GM13976 (cell line): ENCODE data around the gene RECK.

ENCODE experiments used
- DNase-seq: peaks from one replicate; pipeline ENCODE4 v3.0.0; 2012; ENCODE audit warnings: low spot score
- in situ Hi-C: fragments of 300-500 bp; cut with MboI; formaldehyde crosslinking; loops from one replicate; pipeline ENCODE4 v1.12.0; 2022; ENCODE audit warnings: low sequenced_read_pairs, mixed read lengths, inconsistent platforms; ENCODE audit not compliant: unreplicated experiment
- TF ChIP-seq, protein P1 (sequence below): IDR thresholded peaks from 2 replicates; pipeline ENCODE4 v1.5.1; 2012; ENCODE audit warnings: borderline replicate concordance, mild to moderate bottlenecking; ENCODE audit not compliant: insufficient read depth; ENCODE audit errors: extremely low read depth, missing control alignments, control extremely low read depth

The RECK gene

DNA sequence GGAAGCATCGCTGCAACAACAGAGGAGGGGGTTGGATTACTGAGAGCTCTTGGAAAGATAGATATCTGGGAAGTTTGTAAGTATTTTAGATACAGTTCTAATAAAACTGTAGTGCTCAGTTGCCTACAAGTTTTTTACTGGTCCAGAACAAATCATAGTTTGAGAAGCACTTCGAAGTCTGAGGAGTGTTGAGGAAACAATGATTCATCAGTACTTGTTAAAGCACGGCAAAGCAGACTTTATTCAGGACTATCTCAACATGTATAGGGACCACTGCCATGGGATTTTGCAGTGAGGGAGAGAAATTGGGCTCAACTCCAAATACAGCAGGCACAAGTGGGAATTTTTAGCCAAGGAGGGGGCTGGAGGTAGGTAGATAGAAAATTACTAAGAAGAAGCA, 25.3 kb upstream of the RECK start:
- TF ChIP-seq, protein P1, sequence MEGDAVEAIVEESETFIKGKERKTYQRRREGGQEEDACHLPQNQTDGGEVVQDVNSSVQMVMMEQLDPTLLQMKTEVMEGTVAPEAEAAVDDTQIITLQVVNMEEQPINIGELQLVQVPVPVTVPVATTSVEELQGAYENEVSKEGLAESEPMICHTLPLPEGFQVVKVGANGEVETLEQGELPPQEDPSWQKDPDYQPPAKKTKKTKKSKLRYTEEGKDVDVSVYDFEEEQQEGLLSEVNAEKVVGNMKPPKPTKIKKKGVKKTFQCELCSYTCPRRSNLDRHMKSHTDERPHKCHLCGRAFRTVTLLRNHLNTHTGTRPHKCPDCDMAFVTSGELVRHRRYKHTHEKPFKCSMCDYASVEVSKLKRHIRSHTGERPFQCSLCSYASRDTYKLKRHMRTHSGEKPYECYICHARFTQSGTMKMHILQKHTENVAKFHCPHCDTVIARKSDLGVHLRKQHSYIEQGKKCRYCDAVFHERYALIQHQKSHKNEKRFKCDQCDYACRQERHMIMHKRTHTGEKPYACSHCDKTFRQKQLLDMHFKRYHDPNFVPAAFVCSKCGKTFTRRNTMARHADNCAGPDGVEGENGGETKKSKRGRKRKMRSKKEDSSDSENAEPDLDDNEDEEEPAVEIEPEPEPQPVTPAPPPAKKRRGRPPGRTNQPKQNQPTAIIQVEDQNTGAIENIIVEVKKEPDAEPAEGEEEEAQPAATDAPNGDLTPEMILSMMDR: no peak
- in situ Hi-C loops: no loop called here
- DNase-seq: no peak

DNA sequence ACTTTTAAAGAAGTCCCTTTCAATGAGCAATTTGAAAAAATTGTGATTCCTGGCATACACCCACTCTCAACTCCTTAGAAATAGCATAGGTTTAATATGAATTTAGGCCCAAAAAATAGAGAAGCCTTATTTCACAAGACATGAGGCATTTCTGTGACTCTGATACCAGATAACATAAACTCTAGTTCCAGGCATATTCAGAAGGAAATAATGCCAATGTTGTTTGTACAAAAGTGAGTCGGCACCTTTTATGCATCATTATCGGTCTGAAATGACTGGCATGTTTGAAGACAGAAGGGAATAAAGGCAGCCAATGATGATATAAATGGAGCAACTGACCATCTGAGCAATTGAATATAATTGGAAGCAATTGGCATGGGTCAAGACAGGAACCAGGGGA, 19.4 kb upstream of the RECK start:
- no peak for DNase-seq
- TF ChIP-seq, protein P1: no peak
- in situ Hi-C loops: no loop called here

DNA sequence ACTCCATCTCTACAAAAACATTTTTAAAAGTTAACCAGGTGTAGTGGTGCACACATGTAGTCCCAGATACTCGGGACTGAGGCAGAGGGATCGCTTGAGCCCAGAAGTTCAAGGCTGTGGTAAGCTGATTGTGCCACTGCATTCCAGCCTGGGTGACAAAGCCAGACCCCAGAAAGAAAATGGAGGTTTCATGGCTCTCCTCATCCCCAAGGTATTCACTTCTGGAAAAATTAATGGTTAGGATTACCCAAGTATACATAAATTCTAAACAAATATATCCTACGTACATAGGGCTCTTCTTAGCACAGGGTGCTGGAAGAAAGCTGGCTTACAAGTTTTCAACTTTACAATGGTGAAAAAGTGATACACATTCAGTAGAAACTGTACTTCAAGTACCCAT, 18.6 kb upstream of the RECK start:
- no peak for DNase-seq
- TF ChIP-seq, protein P1: no peak
- in situ Hi-C loops: no loop called here

DNA sequence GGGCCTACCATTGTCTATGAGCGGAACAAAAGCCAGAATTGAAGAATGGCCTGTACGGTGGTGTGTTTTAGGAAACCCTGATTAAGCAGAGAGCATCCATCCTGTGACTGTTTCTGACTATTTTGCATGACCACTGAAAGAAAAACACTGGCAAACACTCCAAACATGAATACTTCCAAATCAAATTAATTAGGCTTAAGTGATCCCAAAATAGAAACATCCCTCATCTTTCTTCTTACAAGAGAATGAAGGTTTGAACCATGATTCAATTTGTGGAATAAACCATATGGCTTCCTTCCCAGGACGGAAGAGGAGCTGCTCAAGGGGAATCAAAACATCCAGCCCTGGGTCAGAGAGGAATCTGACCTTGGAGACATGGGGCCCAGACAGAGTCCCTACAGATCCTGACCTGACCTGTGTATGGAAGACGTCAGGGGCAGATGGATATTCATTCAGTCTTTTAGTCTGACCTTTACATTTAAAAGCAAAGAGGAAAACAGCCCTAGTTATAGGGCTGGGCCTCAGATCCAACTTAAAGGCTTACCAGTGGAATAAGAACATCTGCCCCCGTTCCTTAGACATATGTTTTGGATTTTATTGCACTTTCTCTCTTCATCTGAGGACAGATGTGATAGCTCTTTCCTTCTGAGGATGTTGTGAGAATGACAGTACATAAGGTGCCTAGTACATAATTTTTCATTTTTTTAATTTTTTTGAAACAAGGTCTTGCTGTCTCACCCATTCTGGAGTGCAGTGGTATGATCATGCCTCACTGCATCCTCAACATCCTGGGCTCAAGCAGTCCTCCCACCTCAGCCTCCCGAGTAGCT, 17.6 kb upstream of the RECK start:
- in situ Hi-C loops: no loop called here

DNA sequence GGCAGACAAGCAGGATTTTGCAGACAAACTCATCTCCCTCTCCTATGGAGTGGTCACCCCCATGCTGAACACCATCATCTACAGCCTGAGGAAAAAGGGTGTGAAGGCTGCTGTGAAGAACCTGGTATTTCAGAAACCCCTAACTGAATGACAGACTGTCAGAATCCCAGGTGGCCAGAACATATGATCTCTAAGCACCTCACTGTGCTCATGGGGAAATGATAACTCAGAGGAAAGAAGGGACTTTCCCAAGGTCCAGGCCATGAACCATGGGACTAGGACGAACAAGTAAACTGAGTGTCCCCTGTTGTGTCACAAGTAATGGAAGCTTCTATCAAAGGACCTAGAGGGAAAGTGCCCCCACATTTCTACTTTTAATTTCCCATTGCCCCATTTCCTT, 14.7 kb upstream of the RECK start:
- in situ Hi-C loops: loop anchor here (10.0 kb wide), 1 partner anchor 67 kb away; the partner anchor contains the start of gene OR2S2
- DNase-seq: no peak
- TF ChIP-seq, protein P1: no peak

More for the DNA sequence above, 17.6 kb upstream of the RECK start:
- no peak for DNase-seq
- TF ChIP-seq, protein P1: no peak

DNA sequence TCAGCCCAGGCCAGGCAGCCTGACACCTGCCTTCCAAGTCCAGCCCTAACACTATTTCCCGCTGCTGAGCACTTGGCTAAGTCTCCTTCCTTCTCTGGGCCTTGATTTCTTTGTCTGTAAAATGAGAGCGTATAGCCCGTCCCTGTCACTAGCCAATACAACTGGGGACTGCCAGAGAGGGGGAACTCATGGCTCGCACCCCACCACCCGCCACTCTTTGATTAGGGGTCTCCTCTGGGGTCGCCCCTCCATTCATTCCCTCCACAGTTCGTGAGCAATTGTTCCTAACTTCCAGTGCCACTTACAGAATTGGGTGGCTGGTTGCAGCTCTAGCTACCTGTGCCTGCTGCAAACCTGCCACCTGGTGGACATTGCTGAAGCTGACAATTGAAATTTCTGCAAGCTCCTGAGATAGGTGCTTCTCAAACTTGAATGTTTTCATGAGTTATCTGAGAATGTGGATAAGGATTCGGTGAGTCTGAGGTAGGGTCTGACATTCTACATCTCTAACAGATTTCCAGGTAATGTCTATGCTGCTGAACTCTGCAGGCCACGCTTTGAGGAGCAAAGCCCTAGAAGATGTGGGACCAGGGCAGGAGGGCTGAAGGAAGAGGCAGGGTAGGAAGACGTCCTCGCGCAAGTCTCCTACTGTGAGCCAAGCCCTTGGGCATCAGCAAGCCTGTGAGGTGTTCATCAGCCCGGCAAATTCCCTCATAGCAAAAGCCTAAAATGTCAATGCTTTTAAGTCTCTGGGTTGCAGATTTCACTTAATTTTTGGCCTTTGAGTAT, 13.3 kb upstream of the RECK start:
- TF ChIP-seq, protein P1: peak; percentile 84
- in situ Hi-C loops: loop anchor here (10.0 kb wide), 1 partner anchor 69 kb away; the partner anchor contains the start of gene OR2S2

More for the DNA sequence above, 13.3 kb upstream of the RECK start:
- DNase-seq: peak; percentile 69
